ENCODE measurements around the gene DDX52. TPM values are rescaled to one million over a fixed set of nuclear protein-coding genes. Genes with fewer than 3 reads are reported as not detected.

DDX52 gene
- total and polyA plus RNA-seq, 9 of the 15 experiments (the other 6 are each of a cell fraction or from before 2014, with no cell fraction given) = 19.1 to 50.5 (median 34.8) TPM

- TF ChIP-seq ZNF263 (CRISPR knock-in tag; IDR thresholded peaks at IDR 0.05; ENCODE audit: borderline replicate concordance) (no peak), ATF7 (IDR thresholded peaks at IDR 0.05) (peak; percentile 43; the same call in 1 of the 2 replicates), ZNF77 (CRISPR knock-in tag; IDR thresholded peaks at IDR 0.05) (no peak), ZC3H8 (IDR thresholded peaks at IDR 0.05) (no peak), HMG20A (CRISPR knock-in tag; conservative IDR thresholded peaks at IDR 0.05) (no peak), PBX2 (CRISPR knock-in tag; IDR thresholded peaks at IDR 0.05; ENCODE audit: low read depth) (no peak), PBX2 (tag; conservative IDR thresholded peaks at IDR 0.05; ENCODE audit: low read depth) (peak; percentile 28; the same call in 1 of the 2 replicates), SOX6 (IDR thresholded peaks at IDR 0.05) (no peak), TSC22D4 (tag; IDR thresholded peaks at IDR 0.05) (no peak), ZNF699 (CRISPR knock-in tag; IDR thresholded peaks at IDR 0.05; ENCODE audit: insufficient replicate concordance) (no peak), RFX5 (IDR thresholded peaks at IDR 0.05; ENCODE audit: low read depth, low read length) (no peak), CREB3L1 (IDR thresholded peaks at IDR 0.05; ENCODE audit: borderline replicate concordance, low read depth) (0 out of 2 replicates have a peak, but pooled peaks have one; percentile 33), GABPA (tag; conservative IDR thresholded peaks at IDR 0.05; ENCODE audit: low read depth) (0 out of 2 replicates have a peak, but pooled peaks have one; percentile 15), COPS2 (conservative IDR thresholded peaks at IDR 0.05) (no peak), HNRNPL (IDR thresholded peaks at IDR 0.05; ENCODE audit: low read depth, low read length) (no peak), RUNX1 (IDR thresholded peaks at IDR 0.05; ENCODE audit: low read depth) (no peak), TCFL5 (CRISPR knock-in tag; conservative IDR thresholded peaks at IDR 0.05) (no peak), CXXC5 (CRISPR knock-in tag; IDR thresholded peaks at IDR 0.05) (peak; percentile 86), FOS (IDR thresholded peaks at IDR 0.05; ENCODE audit: extremely low read depth, insufficient read length) (no peak), NBN (IDR thresholded peaks at IDR 0.05; ENCODE audit: low read depth) (peak; percentile 45; the same call in 1 of the 2 replicates), ZBTB33 (CRISPR knock-in tag; IDR thresholded peaks at IDR 0.05) (no peak), HEY1 (CRISPR knock-in tag; IDR thresholded peaks at IDR 0.05; ENCODE audit: borderline replicate concordance) (no peak), TCF3 (CRISPR knock-in tag; IDR thresholded peaks at IDR 0.05) (no peak), BRF1 (IDR thresholded peaks at IDR 0.05; ENCODE audit: borderline replicate concordance, extremely low read depth, insufficient read length) (no peak), ZNF24 (IDR thresholded peaks at IDR 0.05) (no peak), ZNF146 (CRISPR knock-in tag; IDR thresholded peaks at IDR 0.05; ENCODE audit: unreplicated experiment) (no peak)
Measured at GRCh38 chr17:37643118-37643766, at the start of gene DDX52 (continued).

Data from K562 (cell line).